HG03064 (cell line): Measurements from ENCODE around the gene PIAS1.
A peak's percentile ranks its signal among the peaks of the same experiment; 100 is the strongest.
"Not testable (repeated sequence)": the region's sequence is repeated elsewhere in the genome, so short reads cannot be mapped to it uniquely, and the experiment has no call there.

Source experiments
- ATAC-seq: cut with Tn5 transposase; IDR thresholded peaks from one replicate; pipeline ENCODE4 v1.9.1; 2021; ENCODE audit warnings: low read depth; ENCODE audit not compliant: unreplicated experiment

The PIAS1 gene

DNA sequence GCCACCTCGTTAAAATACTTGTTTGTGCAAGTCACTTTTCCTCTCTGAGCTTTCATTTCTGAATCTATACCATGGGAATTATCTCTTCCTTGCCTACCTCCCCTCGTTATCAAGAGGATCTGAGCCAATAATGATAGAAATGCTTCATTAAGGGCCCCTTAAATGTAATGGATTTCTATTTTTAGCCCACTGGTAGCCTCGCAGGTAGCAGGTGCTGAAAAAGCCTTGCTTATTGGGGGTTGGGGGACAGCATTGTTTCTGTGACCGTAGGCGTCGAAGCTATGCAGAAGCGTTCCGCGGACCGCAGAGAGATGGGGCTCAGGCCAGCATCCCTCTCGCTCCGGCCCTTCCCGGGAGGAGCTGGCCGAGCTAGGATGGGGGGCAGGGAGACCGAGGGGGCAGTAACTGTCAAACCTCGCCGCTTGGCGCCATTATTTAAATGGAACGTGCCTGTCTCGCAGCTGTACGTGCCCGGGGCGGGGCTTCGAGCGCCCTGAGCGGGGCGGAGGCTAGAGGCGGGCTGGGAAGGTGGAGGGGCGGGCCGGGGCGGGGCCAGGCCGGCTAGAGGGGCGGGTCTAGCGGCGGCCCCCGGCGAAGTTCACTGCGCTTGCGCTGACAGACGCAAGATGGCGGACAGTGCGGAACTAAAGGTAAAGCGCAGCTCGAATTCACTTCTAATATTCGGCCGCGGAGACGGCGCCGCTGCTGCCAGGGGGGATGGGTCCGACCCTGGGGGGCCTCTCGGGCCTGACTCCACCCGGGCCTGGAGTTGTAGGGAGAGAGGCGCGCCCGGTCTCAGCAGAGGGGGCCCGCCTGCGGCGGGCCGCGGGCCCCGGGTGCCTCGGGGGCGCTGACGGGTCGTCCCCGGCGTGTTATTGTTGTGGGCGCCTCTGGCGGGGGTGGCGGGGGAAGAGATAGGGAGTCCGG lies at the start of gene PIAS1:
TSS of gene PIAS1 (plus strand) at position 615 of the 927 bp plus-strand sequence. CDS start at position 627, 12 bp downstream.
- ATAC-seq = peak; percentile 58

DNA sequence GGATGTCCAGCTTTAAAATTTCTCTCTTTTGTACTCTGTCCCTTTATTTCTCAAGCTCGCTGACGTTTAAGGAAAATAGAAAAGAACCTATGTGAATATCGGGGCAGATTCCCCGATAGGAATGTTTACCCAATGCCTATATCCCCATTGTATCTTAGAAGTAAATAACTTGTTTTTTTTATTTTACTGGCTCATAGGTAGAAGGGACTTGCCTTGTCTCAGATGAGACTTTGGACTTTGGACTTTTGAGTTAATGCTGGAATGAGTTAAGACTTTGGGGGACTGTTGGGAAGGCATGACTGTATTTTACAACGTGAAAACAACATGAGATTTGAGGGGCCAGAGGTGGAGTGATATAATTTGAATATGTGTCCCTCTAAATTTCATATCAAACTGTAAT lies 46.5 kb upstream of the PIAS1 start:
- not testable (repeated sequence) for ATAC-seq

DNA sequence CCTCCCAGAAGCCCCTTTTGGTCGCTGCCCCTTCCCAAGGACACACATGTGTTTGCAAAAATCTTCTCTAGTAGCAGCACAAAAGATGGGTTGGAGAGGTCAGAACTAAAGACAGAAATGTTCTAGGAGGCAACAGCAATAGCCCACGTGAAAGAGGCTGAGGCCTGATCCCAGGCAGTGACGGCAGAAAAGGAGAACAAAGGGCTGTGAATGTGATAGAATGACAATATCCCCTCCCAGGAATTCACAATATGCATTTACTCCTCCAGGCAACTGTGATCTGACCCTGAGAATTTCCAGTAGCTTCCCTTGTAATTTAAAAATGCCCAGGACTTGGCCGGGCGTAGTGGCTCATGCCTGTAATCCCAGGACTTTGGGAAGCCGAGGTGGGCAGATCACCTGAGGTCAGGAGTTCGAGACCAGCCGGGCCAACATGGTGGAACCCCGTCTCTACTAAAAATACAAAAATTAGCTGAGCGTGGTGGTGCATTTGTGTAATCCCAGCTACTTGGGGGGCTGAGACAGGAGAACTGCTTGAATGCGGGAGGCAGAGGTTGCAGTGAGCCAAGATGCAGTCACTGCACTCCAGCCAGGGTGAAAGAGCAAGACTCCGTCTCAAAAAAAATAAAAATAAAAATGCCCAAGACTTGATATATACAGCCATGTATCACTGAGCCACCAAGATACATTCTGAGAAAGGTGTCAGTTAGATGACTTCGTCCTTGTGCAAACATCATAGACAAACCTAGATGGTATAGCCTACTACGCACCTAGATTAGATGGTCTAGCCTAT lies 43.6 kb upstream of the PIAS1 start:
- ATAC-seq = no peak

DNA sequence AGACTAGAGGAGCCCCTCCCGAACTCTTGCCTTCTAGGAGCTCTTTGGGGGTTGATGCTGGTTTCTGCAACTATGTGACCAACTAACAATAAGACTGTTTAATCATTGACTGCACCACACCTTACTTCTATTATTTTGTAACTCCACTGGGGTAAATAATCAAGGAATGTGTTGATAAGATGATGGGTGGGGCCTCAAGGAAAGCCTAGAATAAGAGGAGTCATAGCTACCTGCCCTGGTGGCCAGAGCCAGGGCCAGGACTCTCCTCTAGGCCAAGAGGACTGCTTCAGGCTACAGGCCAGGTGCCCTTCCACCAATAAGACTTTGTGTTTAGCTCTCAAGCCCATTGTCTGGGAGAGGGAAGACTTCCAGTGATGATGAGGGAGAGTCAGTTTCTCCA lies 41.2 kb upstream of the PIAS1 start:
- no peak for ATAC-seq

DNA sequence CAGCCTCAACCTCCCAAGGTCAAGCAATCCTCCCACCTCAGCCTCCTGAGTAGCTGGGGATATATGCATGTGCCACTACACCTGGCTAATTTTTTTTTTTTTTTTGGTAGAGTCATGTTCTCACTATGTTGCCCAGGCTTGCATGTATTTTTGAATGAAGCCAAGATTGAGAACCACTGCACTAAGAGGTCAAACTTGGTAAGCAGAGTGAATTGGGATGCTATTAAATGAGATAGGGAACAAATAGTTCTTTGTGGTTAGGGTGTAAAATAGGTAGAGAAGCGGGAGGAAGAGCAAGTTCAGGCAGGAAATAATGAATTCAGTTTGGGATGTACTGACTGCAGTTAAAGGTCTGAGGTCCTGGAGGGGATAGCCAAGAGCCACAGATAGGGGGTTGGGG lies 39.9 kb upstream of the PIAS1 start:
- ATAC-seq = no peak

DNA sequence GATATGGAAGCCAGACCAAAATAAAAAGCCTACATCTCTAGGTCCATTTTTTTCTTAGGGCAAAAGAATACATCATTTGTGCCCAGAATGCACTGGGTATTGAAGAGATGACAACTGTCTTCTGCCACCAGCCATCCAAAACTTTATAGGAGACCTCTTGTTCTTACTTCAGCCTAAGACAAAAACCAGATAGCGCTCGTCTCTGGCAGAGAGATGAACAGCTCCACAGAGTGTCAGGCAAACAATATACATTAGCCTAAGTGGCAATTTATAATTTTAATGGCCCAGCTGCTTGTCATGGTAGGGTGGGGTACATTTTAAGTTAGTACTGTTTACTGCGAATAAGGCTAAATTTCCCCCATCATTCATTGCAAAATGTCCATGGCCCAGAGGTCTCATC lies 38.9 kb upstream of the PIAS1 start:
- ATAC-seq = no peak

DNA sequence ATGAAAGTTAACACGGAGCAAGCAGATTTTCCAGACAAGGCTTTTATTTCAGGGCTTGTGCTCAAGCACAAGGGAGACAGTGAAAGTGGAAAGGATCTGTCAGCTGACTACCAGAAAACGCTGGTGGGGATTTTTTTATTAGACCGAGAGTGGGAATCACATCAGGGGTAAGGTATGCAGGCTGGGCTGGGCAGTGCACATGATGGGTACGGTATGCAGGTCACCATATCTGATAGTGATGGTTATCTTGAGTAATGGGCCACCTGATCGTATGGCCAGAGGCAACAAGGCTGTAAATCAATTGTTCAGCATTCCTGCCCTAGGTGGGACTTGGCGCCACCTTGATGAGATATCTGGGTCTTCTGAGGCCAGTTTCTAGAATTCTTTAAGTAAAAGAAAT lies 36.9 kb upstream of the PIAS1 start:
- ATAC-seq = no peak

DNA sequence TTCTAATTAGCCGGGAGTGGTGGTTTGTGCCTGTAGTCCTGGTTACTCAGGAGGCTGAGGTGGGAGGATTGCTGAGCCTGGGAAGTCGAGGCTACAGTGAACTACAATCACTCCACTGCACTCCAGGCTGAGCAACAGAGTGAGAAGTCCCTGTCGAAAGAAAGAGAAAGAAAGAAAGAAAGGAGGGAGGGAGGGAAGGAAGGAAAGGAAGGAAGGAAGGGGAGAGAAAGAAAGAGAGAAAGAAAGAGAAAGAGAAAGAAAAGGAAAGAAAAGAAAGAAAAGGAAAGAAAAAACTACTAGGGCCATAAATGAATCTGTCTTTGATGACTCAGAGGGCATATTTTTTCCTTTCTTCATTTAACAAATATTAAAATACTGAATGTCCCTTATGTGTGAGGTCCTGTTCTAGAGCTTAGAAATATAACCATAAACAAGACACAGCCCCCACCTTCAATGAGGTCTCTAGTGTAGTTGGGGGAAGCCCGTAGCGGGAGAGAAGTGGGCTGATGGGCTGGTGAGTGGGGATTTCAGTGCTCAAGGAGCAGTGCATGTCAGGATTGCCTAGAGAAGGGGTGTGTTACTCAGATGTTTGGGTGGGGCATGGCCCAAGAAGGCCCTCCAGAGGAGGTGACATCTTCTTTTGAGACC lies 35.2 kb upstream of the PIAS1 start:
- ATAC-seq = no peak

DNA sequence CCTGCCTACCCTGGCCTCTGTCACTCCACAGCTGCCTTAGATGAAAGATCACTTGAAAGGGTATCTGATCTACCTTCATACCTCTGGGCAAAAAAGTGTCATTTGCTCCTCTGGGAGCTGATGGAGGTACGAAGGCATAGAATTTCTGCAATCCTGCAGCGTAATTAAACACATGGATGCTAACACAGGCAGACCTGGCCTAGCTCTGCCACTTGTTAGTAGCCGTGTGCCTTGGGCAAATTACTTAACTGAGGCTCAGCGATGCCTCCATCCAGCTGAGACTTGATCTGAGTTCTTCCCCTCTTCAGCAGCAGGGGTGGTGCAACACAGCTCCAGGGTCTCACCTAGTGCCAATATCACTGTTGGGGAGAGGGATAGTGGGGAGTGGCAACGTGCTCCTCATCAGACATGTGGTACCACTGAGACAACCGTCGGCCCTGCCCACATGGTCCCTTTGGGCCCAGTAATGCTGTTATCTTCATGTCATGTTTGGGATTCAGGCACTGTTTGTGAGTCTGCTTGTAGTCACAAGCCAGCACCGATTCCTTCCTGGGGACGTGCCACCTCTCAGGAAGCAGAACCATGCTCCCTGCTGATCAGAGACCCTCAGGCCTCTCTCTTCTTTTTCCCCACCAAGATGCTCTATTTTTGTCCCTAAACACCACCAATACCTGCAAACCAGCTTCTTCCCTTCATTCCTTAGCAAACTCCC lies 34.1 kb upstream of the PIAS1 start:
- ATAC-seq = no peak

DNA sequence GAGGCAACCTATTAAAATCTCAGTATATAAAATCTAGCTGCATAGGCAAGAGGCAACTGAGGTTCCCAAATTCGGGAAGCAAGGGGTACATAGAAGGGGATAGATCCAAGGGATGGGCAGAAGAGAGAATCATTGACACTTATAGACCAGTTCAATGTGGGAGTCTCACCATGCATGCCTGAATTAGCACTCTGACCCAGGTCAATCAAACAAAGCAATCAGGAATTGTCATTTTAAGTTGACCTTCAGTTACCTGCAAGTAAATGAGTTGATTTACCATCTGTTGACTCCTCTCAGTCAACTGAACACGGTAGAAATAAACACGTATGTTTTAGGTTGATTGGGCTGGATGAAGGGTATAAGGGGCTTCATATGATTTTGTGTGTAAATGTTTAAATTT lies 33.4 kb upstream of the PIAS1 start:
- no peak for ATAC-seq

DNA sequence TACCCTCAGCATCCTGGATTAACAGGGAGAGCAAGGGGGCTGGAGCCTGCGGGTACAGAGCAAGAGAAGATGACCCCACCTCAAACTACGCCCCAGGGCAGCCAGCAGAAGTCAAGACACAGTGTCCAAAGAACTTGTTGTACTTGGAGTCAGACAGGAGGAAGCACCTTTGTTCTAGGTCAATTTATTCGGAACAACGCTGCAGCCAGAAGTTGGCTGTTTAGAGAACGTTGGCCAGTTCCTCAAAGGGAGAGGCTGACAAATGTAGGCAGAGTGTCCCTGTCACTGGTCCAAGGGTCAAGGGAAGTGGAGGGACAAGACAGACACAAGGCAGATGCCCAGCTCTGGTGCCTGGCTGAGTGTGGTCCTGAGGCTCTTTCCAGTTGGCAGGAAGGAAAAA lies 32.1 kb upstream of the PIAS1 start:
- ATAC-seq = no peak

DNA sequence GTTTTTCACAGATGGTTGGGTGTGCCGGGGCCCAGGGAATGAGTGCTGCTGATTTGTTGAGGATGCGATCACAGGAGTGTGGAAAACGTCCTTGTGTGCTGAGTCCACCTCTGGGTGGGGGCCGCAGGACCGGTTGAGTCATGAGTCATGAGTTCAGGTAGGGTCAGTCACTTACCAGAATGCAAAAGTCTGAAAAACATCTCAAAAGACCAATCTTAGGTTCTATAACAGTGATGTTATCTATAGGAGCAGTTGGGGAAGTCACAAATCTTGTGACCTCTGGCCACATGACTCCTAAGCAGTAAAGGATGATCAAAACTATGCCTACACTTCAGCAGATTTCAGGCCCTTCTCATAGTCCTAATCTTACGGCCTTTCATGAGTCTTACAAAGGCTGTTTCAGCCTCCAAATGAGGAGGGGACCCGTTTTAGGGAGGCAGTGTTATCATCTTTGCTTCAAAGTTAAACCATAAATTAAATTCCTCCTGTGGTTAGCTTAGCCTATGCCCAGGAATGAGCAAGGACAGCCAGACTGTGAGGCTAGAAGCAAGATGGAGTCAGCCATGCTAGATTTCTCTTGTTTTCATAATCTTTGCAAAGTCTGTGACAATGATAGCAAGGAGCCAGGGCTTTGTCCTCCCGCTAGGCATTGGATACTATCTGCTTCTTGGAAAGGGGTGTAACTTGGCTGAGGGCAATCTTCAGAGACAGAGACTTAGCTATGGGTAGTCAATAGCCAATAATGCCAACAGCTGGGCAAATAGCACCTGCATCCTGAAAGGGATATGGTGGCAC lies 30.6 kb upstream of the PIAS1 start:
- ATAC-seq = no peak

DNA sequence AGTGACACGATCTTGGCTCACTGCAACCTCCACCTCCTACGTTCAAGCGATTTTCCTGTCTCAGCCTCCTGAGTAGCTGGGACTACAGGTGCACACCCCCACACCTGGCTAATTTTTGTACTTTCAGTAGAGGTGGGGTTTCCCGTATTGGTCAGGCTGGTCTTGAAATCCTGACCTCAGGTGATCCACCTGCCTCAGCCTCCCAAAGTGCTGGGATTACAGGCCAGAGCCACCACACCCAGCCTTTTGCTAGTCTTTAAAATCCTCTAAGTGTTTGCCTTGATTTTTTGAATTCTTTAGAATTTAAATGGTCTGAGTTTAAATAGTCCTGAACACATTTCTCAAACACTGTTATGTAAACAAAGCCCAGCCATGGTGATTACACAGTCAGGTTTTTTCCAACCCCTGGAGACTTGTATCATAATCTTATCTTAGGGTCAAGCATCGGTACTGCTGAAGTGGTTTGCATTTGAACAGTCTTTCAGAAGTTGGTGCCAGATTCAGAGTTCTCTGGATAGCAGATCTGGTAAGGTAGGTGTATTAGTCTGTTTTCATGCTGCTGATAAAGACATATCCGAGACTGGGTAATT lies 28.2 kb upstream of the PIAS1 start:
- ATAC-seq = no peak

DNA sequence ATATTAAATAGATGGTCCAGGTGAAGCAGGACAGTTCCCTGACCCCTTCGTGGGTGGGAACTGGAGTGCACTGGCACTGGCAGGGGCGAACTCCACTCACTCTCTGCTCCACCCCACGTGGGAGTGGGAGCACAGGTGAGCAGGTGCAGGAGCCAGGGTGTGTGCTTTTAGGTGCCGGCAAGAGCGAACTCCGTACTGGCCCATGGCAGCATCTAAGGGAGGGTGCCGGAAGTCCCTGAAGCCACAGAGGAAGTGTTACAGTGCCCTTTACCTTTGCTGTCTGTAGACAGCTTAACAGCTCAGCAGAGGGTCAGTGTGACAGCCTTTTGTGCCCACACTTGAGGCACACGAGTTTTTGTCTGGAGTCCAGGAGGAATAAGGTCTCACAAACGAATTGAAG lies 26.7 kb upstream of the PIAS1 start:
- ATAC-seq = no peak

DNA sequence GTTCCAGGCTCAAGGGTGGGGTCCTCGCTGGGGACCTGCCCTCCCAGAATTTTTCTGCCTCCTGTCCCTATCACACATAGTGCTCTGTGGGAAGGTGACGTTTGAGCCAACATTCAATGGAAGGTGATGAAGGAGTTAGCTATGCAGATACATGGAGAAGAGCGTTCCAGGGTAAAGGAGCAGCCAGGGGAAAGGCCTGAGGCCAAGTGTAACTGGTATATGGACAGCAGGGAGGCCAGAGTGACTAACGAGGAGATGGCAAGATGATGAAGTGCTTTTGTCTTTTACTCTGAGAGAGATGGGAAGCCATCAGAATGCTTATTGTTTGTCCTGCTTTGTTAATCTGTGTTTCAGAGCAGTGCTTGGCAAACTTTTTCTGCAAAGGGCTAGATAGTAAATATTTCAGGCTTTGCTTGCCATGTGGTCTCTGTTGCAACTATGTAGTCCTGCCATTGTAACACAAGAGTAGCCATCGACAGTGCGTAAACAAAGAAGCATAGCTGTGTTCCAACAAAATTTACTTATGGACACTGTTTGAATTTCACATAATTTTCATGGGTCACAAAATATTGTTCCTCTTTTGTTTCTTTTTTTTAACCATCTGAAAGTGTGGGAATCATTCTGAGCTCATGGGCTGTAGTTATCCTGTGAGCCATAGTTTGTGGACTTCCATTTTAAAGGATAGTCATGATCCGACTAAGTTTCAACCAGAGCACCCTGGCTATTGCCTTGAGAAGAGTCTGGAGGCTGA lies 25.8 kb upstream of the PIAS1 start:
- ATAC-seq = no peak

DNA sequence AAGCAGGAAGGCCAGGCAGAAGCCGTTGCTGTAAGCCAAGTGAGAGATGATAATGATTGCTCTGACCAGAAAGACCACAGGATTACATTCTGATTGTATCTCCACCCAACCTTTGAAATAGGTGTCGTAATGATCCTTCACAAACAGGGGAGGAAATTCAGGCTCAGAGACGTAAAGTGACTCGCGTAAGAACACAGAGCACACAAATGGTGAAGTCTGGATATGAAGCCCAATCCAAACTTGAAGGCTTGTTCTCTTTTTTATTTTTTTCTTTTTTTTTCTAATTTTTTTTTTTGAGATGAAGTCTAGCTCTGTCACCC lies 25.3 kb upstream of the PIAS1 start:
- no peak for ATAC-seq

DNA sequence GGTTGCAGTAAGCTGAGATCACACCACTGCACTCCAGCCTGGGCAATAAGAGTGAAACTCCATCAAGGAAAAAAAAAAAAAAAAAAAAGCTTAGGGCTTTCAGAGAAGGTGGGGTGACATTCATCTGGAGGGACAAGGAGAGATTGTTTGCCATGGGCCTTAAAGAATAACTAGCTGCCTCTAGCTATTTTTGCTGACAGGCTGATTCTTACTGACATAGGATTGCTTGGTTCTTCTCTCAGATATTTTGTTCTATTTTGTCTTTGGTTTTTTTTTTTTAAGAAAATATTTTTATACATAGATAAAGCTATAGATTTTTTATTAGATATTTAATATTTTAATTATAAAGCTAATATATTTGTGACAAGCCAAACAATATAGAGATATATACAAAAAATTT lies 24.2 kb upstream of the PIAS1 start:
- no peak for ATAC-seq

DNA sequence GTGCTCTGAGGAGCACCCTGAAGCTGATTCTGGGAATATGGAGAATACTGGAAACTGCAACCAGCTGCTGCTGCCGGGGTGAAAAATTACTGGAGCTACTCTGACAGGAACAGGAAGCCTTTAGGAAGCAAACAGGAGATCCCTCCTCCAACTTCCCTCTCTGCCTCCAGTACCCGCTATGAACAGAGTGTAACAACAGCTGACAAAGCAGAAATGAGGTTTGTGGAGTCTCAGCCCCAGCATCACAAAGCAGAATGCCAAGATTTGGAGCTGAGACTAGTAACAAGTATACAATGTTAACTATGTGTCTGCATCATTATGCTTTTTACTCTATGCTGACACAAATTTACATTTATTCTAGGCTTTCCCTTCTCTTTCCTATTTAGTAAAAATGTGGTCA lies 22.7 kb upstream of the PIAS1 start:
- ATAC-seq = no peak

DNA sequence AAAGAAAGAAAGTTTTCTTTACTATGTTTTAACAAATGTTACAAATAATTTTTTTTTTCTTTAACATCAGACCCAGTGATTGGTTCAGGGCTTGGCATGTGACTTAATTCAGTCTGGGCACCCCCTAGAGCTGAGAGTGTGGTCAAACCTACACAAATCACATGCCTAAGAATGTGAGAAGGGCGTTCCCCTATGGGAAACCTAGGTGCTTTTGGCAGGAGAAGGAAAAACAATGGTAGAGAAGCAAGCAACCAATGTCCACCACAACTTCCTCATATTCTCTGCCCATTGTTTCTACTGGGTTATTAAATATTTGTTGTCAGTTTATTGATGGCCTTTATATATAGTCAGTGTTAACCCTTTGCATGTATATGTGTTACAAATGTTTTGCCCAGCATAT lies 21.4 kb upstream of the PIAS1 start:
- no peak for ATAC-seq
